Stomach (tissue), 9 donors: ENCODE measurements around the gene MCF2L2. TPM values are rescaled to one million over a fixed set of nuclear protein-coding genes. Genes with fewer than 3 reads are reported as not detected.

Experiments
- DNase-seq, 2 donors: peaks; one replicate each; pipeline versions ENCODE4 v3.0.0 to v3.0.0-alpha.2; 2013 to 2019
- H3K27ac ChIP-seq, 5 donors: fragments of 200-600 bp in 4 of 5; sonication (generic) in 4 of 5; one replicate each; pipeline ENCODE4 v1.5.1; 2013 to 2019; ENCODE audit warnings: mild to moderate bottlenecking in 1 of 5, moderate library complexity in 1 of 5
- H3K27me3 ChIP-seq, 3 donors: fragments of 200-600 bp; sonication (generic); one replicate each; pipeline ENCODE4 v1.5.1; 2017 to 2019; ENCODE audit warnings: mixed run types in 1 of 3
- H3K36me3 ChIP-seq, 4 donors: fragments of 200-600 bp; sonication (generic); 1 replicate in 3 of 4; 2 replicates in 1 of 4; pipeline ENCODE4 v1.5.1; 2016 to 2019
- H3K4me1 ChIP-seq, 4 donors: fragments of 200-600 bp; sonication (generic); one replicate each; pipeline ENCODE4 v1.5.1; 2016 to 2019
- H3K4me3 ChIP-seq, 4 donors: fragments of 200-600 bp; sonication (generic) in 3 of 4; one replicate each; pipeline ENCODE4 v1.5.1; 2016 to 2019; ENCODE audit warnings: mild to moderate bottlenecking in 1 of 4
- H3K9me3 ChIP-seq, 4 donors: fragments of 200-600 bp; sonication (generic); one replicate each; pipeline ENCODE4 v1.5.1; 2016 to 2019
- CTCF ChIP-seq, 7 experiments: fragments of 450-650 bp in 4 of 7; fragments of 200-600 bp in 3 of 7; sonication (generic) in 3 of 7; IDR thresholded peaks; one replicate each; pipeline ENCODE4 v1.5.1; 2016 to 2019; ENCODE audit warnings: antibody characterized with exemption in 7 of 7, control low read depth in 2 of 7, mild to moderate bottlenecking in 1 of 7
- EP300 ChIP-seq: sonication (generic); formaldehyde crosslinking; IDR thresholded peaks from one replicate; pipeline ENCODE4 v1.6.1; 2017; ENCODE audit warnings: antibody characterized with exemption
- POLR2A ChIP-seq, 4 donors: fragments of 450-650 bp; IDR thresholded peaks; one replicate each; pipeline ENCODE4 v1.6.1; 2016; ENCODE audit warnings: antibody characterized with exemption in 4 of 4, control low read depth in 2 of 4, mild to moderate bottlenecking in 1 of 4, moderate library complexity in 1 of 4
- POLR2AphosphoS5 ChIP-seq, 3 donors: sonication (generic); formaldehyde crosslinking; IDR thresholded peaks; one replicate each; pipeline ENCODE4 v1.6.1; 2016; ENCODE audit warnings: antibody characterized with exemption in 3 of 3
- WGBS, 5 donors: extraction: QIAGEN DNeasy Blood & Tissue Kit in 3 of 5; methylation state at CpG; one replicate each; pipeline versions ENCODE4 v1.1.5 to v1.1.7; 2013 to 2018; 5-methylcytosine and 5-hydroxymethylcytosine counted together
- intact Hi-C: fragments of 100-400 bp; cut with DNase I; formaldehyde crosslinking; loops from one replicate; pipeline ENCODE4 v1.15.1; 2023; ENCODE audit warnings: low total_unique reads
- polyA plus RNA-seq, 3 donors: library from polyadenylated mRNA; stranded (reverse); fragments of 200-250 nt; gene quantifications; one replicate each; pipeline ENCODE4 v1.2.3, GENCODE V29; 2013
- total RNA-seq, 5 donors: library from RNA; depleted of rRNA; stranded (reverse); fragments of >200 nt; gene quantifications; one replicate each; pipeline versions ENCODE4 v1.1.0 to v1.2.3, GENCODE V29; 2014 to 2016
- donor health status: healthy with polysubstance abuse.
- donor health status: Bipolar disorder and iron deficiency.
- donor health status: healthy.

The MCF2L2 gene
- total and polyA plus RNA-seq, 8 donors = 0.05 to 2.0 (median 0.22) TPM; not detected in 2

GRCh38 chr3:183394150-183394549, 34.3 kb downstream of the MCF2L2 start:
- no peak for TF ChIP-seq EP300
- TF ChIP-seq POLR2A (IDR thresholded peaks at IDR 0.05) = no peak
- no peak for TF ChIP-seq POLR2AphosphoS5 (IDR thresholded peaks at IDR 0.05)
- no peak for TF ChIP-seq CTCF (IDR thresholded peaks at IDR 0.05)
- Histone ChIP-seq H3K27me3 (peaks cover 0 to 16% (median 0%) of the 10 kb centered on the region in 3 donors), H3K4me1 (no peaks in the 10 kb centered on the region), H3K4me3 (no peak overlapping the region), H3K9me3 (no peaks in the 10 kb centered on the region), H3K36me3 (no peaks in the 10 kb centered on the region), H3K27ac (no peak overlapping the region)
- intact Hi-C loops = no loop called here
- WGBS, 5 donors = 74 to 86% (median 80%) methylated on average over 6 of the region's 6 CpGs
- no peak for DNase-seq

- H3K27ac ChIP-seq = no peak overlapping the region
- peaks cover 0 to 16% (median 0%) of the 10 kb centered on the region in 3 donors for H3K27me3 ChIP-seq
- no peak for TF ChIP-seq EP300
- no peak for TF ChIP-seq CTCF (IDR thresholded peaks at IDR 0.05)
- no peak for TF ChIP-seq POLR2A (IDR thresholded peaks at IDR 0.05)
- no peak for DNase-seq
- WGBS, 5 donors = 67 to 82% (median 78%) methylated on average over 4 of the region's 4 CpGs
- H3K36me3 ChIP-seq = no peaks in the 10 kb centered on the region
- no peaks in the 10 kb centered on the region for H3K4me1 ChIP-seq
- no peaks in the 10 kb centered on the region for H3K9me3 ChIP-seq
- intact Hi-C loops = no loop called here
- H3K4me3 ChIP-seq = no peak overlapping the region
These were observed 34.8 kb downstream of the MCF2L2 start for GRCh38 chr3:183393625-183394024.

- Histone ChIP-seq H3K36me3 (no peaks in the 10 kb centered on the region), H3K4me1 (no peaks in the 10 kb centered on the region), H3K9me3 (no peaks in the 10 kb centered on the region), H3K4me3 (no peak overlapping the region), H3K27ac (no peak overlapping the region), H3K27me3 (peaks cover 0 to 14% (median 0%) of the 10 kb centered on the region in 3 donors)
- DNase-seq = no peak
- TF ChIP-seq EP300 (no peak), CTCF (IDR thresholded peaks at IDR 0.05) (no peak), POLR2A (IDR thresholded peaks at IDR 0.05) (no peak), POLR2AphosphoS5 (IDR thresholded peaks at IDR 0.05) (no peak)
- WGBS, 5 donors = 65 to 78% (median 71%) methylated on average over 12 of the region's 12 CpGs
- intact Hi-C loops = no loop called here
These were observed 36.0 kb downstream of the MCF2L2 start for GRCh38 chr3:183392186-183393034.

GRCh38 chr3:183391460-183391859, 37.0 kb downstream of the MCF2L2 start:
- intact Hi-C loops = no loop called here
- 78 to 98% (median 85%) methylated on average over 3 of the region's 3 CpGs for WGBS, 5 donors
- TF ChIP-seq POLR2AphosphoS5 (IDR thresholded peaks at IDR 0.05) (no peak), EP300 (no peak), CTCF (IDR thresholded peaks at IDR 0.05) (no peak), POLR2A (IDR thresholded peaks at IDR 0.05) (no peak)
- Histone ChIP-seq H3K9me3 (no peaks in the 10 kb centered on the region), H3K27me3 (peaks cover 0 to 7% (median 0%) of the 10 kb centered on the region in 3 donors), H3K4me1 (no peaks in the 10 kb centered on the region), H3K36me3 (no peaks in the 10 kb centered on the region), H3K4me3 (no peak overlapping the region), H3K27ac (no peak overlapping the region)
- no peak for DNase-seq
